ENCODE data around the gene BEND2. TPM values are rescaled to one million over a fixed set of nuclear protein-coding genes. Genes with fewer than 3 reads are reported as not detected.
A peak's percentile ranks its signal among the peaks of the same experiment; 100 is the strongest.

BEND2 gene
- total and polyA plus RNA-seq, 3 donors from 2014 or later: 7.8 to 20.0 (median 10.2) TPM

- Histone ChIP-seq H3K9me3 (no peaks in the 10 kb centered on the region), H3K4me1 (no peaks in the 10 kb centered on the region), H3K36me3 (ENCODE audit: low read depth, missing control alignments) (no peaks in the 10 kb centered on the region), H3K4me3 (no peak overlapping the region), H3K27ac (no peak overlapping the region), H3K27me3 (no peaks in the 10 kb centered on the region)
- 94% methylated on average over 4 of the region's 4 CpGs for WGBS, 2 donors
- TF ChIP-seq POLR2A (IDR thresholded peaks at IDR 0.05) (no peak), CTCF (IDR thresholded peaks at IDR 0.05) (no peak)
- intact Hi-C loops (cut with DNase I; ENCODE audit: low total_unique reads): no loop called here
- DNase-seq: no peak
These were observed 41.2 kb downstream of the BEND2 start for GRCh38 chrX:18179446-18179845.

- TF ChIP-seq CTCF (IDR thresholded peaks at IDR 0.05) (no peak), POLR2A (IDR thresholded peaks at IDR 0.05) (no peak)
- intact Hi-C loops (cut with DNase I; ENCODE audit: low total_unique reads): no loop called here
- WGBS, 2 donors: 55 to 62% methylated on average over 5 of the region's 5 CpGs
These were observed 45.7 kb downstream of the BEND2 start for GRCh38 chrX:18174971-18175370.

GRCh38 chrX:18174209-18174608 is 46.5 kb downstream of the BEND2 start:
- no peak for DNase-seq
- whole genome bisulfite sequencing, 2 donors: 65 to 70% methylated on average over 7 of the region's 7 CpGs
- H3K36me3 ChIP-seq (ENCODE audit: low read depth, missing control alignments): no peaks in the 10 kb centered on the region
- peak overlapping the region in 1 of 2 donors; percentile 61 for H3K27ac ChIP-seq
- intact Hi-C loops (cut with DNase I; ENCODE audit: low total_unique reads): no loop called here
- H3K9me3 ChIP-seq: no peaks in the 10 kb centered on the region
- no peaks in the 10 kb centered on the region for H3K27me3 ChIP-seq
- no peak for TF ChIP-seq POLR2A (IDR thresholded peaks at IDR 0.05)
- H3K4me3 ChIP-seq: no peak overlapping the region
- H3K4me1 ChIP-seq: no peaks in the 10 kb centered on the region

More at GRCh38 chrX:18174971-18175370, 45.7 kb downstream of the BEND2 start:
- H3K4me3 ChIP-seq: no peak overlapping the region
- DNase-seq: no peak
- H3K27me3 ChIP-seq: no peaks in the 10 kb centered on the region
- peak overlapping the region in 1 of 2 donors; percentile 61 for H3K27ac ChIP-seq
- no peaks in the 10 kb centered on the region for H3K36me3 ChIP-seq (ENCODE audit: low read depth, missing control alignments)
- H3K4me1 ChIP-seq: no peaks in the 10 kb centered on the region
- H3K9me3 ChIP-seq: no peaks in the 10 kb centered on the region

- Histone ChIP-seq H3K36me3 (ENCODE audit: low read depth, missing control alignments) (no peaks in the 10 kb centered on the region), H3K27ac (peak overlapping the region in 1 of 2 donors; percentile 61), H3K4me1 (no peaks in the 10 kb centered on the region), H3K9me3 (no peaks in the 10 kb centered on the region), H3K27me3 (no peaks in the 10 kb centered on the region), H3K4me3 (no peak overlapping the region)
- TF ChIP-seq POLR2A (IDR thresholded peaks at IDR 0.05) (no peak), CTCF (IDR thresholded peaks at IDR 0.05) (no peak)
- peak; percentile 73 for DNase-seq
- 38% methylated on average over 7 of the region's 7 CpGs for WGBS, 2 donors
- intact Hi-C loops (cut with DNase I; ENCODE audit: low total_unique reads): no loop called here
These were observed 47.0 kb downstream of the BEND2 start for GRCh38 chrX:18173494-18174180.

- no peaks in the 10 kb centered on the region for H3K9me3 ChIP-seq
- no peaks in the 10 kb centered on the region for H3K27me3 ChIP-seq
- H3K4me3 ChIP-seq: no peak overlapping the region
- H3K27ac ChIP-seq: peak overlapping the region in 1 of 2 donors; percentile 59
- intact Hi-C loops (cut with DNase I; ENCODE audit: low total_unique reads): no loop called here
- TF ChIP-seq CTCF (IDR thresholded peaks at IDR 0.05) (no peak), POLR2A (IDR thresholded peaks at IDR 0.05) (no peak)
- H3K36me3 ChIP-seq (ENCODE audit: low read depth, missing control alignments): no peaks in the 10 kb centered on the region
- 45 to 73% methylated on average over 4 of the region's 4 CpGs for WGBS, 2 donors
- DNase-seq: no peak
- no peaks in the 10 kb centered on the region for H3K4me1 ChIP-seq
These were observed 47.7 kb downstream of the BEND2 start for GRCh38 chrX:18172970-18173369.

All from testis (tissue), 3 donors.